Fibroblast of skin of scalp (primary cell): ENCODE measurements around the gene MAGI1.

ENCODE experiments used
- DNase-seq: peaks from one replicate; pipeline ENCODE4 v3.0.0-alpha.2; 2013

The MAGI1 gene

DNA sequence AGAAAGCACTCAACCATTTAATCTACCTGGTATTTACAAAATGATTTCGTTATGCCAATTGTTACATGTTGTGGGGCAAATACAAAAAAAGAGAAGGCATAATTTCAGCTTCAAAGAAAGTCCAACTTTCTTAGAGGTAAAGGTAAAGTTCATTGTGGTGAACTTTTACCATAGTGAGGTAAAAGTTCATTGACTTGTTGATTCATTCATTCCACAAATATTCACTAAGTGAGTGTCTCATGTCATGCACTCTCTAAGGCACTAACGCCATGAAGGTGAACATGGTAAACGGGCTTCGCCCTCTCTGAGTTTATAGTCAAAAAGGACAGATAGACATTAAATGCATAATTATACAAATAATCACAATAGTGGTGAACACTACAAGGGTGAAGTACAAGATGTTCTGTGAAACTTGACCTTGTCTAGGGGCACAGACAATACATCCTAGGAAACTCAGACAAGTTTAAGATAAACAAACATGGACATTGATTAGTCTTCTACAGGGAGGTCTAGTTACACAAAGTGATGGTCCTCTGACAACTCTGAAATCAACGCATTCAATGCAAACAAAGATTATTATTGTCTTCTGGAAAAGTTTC lies 378.6 kb downstream of the MAGI1 start:
- DNase-seq, result no peak

DNA sequence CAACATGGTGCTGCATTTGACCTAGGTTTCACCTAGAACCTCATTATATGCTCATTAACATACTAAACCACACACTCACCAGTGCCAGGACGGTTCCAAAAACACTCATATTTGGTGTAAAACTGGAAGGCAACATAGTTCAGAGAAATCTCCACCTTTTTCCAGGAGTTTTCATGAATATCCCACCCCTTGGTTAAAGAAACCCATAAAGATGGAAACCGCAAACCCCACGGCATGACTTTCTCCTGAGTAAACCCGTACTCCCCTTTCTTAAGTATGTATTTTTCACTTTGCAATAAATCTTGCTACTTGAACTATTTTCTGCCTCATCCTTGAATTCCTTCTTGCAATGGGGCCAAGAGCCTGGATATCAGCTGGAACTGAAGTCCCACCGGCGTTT lies 379.3 kb downstream of the MAGI1 start:
- no peak for DNase-seq

DNA sequence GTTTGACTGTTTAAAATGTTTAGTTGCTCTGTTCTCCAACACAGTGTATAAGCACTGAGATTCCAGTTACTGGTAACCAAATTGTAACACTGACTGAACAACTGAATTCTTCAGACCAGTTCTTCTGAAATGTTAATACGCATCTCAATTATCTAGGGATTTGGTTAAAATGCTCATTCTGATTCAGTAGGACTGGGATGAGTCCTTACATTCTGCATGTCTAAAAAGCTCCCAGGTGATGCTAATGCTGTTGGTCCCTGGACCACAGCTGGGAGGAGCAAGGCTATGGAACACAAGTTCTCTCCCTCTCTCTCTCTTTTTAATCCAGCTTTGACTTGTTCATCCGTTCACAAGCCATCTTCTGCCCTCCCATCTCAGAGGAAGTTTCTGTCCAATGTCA lies 380.3 kb downstream of the MAGI1 start:
- no peak for DNase-seq

DNA sequence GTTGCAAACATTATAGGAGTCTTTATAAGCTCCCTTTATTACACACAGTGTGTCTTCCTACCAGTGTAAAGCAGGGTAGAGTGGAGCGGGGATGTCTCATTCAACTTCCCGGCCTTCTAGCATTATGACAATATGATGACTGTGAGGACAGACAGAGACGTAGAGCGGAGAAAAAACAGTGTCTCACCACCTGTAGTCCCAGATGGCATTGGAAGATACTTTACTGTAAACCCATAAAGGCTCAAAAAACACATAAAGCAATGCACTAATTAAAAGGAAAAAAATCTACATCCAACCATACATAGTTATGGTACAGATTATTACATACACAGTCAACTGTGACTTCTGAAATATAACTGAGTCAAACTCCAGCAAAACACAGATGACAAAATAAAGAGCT lies 383.7 kb downstream of the MAGI1 start:
- DNase-seq, result no peak

DNA sequence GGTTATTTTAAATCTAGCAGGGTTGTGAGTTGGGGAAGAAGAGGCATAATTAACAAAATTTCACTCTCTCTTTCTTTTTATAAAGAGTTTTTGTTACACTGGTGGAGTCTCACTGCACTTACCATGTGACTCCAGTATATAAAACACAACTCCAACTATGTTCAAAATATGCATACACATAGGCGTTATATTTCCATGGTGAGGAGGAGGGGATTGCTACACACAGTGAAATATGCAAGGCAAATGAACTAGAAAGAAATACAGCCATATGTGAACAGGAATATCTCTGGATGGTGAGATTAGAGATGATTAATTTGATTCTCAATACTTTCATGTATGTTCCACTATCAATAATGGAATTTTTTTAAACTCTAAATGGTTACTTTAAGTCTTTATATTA lies 385.0 kb downstream of the MAGI1 start:
- DNase-seq, result no peak

DNA sequence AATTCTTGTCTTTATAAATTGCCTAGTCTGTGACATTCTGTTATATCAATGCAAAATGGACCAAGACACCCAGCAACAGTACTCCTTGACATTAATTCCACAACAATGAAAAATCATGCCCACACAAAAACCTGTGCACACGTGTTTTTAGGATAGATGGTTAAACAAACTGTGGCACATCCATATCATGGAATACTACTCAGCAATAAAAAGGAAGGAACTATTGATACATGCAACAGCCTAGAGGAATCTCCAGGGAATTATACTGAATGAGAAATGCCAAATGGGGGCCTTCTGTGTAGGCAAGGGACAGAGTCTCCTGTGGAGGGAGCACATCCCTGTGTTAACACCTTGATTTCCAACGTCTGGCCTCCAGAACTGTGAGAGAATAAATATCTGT lies 388.5 kb downstream of the MAGI1 start:
- no peak for DNase-seq

DNA sequence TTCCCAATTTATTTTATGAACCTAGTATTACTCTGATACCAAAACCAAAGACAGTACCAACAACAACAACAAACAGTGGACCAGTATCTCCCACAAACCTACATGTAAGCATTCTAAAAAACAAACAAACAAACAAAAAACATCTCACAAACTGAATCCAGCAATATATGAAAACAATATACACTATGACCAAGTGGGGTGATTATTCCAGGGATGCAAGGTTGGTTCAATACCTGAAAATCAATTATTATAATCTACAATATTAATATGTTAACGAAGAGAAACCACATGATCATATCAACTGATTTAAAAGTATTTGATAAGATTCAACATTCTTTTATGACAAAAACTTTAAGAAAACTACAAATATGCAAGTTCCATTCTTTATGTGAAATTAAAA lies 391.3 kb downstream of the MAGI1 start:
- DNase-seq, result no peak

DNA sequence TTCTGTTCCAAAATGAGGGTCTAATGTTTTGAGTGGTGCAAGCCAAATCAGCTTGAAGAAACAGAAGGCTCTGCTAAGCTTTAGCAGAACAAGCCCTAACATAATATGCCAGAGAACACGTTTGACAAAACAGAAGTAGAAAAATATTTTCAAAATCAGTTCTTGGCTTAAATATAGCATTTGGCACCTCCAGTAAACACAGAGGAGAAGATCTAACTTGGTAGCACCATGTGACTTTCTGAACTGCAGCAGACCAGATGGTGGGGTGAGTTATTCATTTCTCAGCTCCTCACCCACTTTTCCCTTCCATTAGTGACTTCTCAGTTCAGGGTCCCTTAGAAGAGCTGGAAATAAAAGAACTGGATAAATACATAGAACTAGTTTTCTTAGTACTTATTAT lies 395.8 kb downstream of the MAGI1 start:
- no peak for DNase-seq

DNA sequence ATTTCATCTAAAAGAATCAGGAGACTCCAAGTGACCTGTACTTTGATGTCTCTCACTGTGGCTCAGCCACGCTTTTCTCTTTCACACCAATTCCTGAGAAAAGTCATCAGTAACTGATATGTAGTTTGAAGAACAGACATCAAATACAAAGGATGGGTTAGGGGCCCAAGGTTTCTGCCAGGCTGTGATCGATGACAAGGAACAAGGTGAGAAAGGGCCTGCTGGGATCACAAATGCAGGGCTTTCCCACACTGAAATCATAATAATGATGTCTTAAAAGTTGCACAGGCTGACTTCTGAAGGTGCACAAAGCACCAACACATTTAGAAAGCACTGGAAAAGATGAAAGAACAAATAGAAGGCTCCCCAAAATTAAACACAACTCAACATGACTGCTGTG lies 396.9 kb downstream of the MAGI1 start:
- no peak for DNase-seq

DNA sequence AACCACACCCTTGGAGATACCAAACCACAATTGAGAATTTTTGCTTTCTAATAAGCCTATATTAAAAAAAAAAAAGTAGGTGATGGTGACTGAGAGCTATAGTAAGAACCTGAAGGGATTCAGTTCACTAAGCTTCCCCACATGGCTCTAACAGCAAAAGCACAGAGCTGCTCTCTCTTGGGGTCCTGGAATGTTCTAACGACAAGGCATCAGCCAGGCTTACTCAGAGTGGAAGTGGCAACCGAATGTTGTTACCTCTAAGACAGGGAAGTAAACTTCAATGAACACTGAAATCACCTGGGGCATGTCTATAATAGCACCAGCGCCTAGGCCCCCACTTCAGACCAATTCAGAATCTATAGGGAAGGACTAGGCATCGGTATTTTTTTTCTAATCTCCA lies 397.7 kb downstream of the MAGI1 start:
- no peak for DNase-seq

DNA sequence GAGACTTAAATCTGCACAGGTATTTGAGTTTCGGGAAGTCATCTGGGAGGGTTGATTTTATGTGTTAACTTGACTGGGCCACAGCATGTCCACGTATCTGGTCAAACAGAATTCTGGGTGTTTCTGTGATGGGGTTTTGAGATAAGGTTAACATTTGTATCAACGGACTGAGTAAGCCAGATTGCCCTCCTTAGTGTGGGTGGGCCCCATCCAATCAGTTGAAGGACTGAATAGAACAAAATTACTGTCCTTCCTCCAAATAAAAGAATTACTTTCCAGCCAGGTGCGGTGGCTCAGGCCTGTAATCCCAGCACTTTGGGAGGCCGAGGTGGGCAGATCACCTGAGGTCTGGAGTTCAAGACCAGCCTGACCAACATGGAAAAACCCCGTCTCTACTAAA lies 399.3 kb downstream of the MAGI1 start:
- DNase-seq, result no peak

DNA sequence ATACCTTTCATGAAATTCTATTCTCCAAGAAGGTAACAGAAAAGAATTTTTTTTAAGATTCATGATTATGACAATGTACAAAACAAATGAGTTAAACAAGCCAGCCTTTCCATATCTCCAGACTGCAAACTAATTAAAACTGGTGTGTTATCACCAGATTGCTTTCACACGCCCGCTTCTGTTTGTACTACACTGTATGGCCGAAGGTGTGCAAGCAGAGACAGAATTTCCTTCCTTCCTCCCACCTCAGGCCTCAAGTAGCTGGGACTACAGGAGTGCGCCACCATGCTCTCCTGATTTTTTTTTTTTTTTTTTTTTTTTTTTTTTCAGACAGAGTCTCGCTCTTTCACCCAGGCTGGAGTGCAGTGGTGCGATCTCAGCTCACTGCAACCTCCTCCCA lies 400.4 kb downstream of the MAGI1 start:
- DNase-seq, result no peak

DNA sequence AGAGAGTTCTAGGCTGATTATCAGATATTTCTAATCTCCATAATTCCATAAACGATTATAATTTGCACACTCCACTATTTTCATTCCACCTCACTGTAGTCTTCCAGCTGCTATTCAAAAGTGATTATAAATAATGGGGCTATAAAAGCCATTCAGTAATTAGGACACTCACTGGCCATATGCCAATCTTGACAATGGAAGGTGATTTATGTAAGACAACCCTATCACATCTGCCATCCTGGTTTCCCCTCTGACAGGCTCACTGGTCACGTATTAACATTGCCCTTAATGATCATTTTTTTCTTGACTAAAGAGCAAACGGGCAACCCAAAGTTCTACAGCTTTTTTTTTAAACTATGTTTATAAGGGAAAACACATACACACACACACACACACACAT lies 402.4 kb downstream of the MAGI1 start:
- DNase-seq, result no peak

DNA sequence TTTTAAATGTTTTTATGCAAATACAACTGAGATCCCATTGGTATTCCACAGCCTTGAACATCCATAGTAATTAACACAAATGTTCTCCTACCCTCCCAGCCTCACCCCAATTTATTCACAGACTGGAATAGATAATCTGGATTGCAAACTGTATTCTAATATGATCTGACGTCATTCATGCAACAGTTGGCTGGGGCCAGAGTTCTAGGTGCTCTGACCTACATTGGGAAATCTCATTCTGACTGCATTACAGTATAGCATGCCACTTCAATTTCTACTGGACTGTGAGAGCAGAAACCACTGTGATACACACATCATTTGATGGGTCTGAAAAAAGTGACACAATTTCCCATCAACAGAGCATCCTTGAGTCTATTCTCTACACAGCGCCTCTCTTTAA lies 403.1 kb downstream of the MAGI1 start:
- DNase-seq, result no peak

DNA sequence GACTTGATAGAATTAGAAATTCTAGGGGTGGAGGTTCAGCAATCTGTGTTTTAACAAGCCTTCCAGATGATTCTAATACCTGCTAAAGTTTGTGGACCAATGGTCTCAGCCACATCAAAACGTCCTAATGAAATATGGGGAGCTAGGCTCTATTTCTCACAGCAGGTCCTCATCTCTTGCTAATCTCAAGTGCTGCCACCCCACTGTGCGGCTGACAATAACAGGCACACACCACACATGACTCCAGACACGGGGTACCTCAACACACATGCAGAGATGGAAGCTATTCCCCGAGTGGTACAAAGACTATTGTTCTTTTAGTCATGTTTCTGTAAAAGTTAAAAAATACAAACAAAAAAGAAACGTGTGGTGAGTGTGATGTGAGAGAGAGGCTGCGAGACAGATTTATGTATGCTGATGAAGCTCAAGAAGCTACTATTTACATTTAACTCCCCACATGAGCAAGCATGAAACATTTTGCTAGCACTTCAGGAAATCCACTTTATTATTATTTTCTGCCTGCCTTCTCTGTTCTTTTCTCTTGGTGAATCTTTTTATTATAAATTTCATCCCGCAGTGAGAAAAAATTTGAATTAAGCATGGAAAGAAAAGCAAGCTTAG lies 405.6 kb downstream of the MAGI1 start:
- DNase-seq, result no peak

DNA sequence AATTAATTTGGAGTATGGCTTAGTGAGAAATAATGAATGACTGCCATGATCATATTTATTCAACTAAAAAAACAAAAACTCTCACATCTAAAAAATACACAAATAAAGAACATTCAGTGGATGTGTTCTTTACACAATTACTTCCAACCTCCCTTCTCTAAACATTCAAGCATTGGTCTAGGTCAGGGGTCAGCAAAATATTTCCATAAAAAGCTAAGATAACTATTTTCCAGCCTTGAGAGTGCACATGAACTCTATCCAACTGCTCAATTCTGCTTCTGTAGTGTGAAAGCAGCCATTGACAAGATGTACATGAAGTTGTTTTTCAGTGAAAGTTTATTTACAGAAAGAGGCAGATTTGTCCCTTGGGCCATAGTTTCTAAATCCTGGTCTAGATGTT lies 406.3 kb downstream of the MAGI1 start:
- DNase-seq, result no peak

DNA sequence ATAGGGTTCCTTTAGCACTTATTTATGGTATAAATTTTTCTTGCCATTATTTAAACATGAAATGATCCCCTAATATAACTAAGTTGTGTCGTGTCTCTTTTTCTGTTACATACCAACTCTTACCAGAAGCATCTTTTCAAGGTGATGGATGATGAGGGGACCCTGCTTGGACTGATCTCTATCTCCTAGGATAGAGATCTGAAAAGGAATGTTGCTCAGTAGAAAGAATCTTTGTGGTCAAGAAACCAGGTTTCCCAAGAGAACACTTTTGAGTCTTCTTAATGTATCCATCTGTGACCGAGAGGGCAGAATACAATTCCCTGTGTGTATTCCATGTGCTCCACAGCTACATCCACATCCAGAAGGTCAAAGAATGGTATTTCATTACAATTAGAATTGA lies 409.7 kb downstream of the MAGI1 start:
- DNase-seq, result no peak

DNA sequence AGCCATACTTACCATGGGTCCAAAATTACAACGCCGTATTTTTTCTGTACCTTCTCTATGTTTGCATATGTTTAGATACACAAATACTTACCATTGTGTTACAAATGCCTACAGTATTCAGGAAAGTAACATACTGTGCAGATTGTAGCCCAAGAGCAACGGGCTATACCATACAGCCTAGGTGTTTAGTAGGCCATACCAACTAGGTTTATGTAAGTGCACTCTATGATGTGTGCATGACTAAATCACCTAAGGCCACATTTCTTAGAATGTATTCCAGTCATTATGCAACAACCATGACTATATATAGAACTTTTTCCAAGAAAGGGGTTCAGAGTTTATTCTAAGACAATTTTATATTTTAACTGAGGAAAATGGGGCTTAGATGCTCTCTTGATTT lies 411.7 kb downstream of the MAGI1 start:
- no peak for DNase-seq

DNA sequence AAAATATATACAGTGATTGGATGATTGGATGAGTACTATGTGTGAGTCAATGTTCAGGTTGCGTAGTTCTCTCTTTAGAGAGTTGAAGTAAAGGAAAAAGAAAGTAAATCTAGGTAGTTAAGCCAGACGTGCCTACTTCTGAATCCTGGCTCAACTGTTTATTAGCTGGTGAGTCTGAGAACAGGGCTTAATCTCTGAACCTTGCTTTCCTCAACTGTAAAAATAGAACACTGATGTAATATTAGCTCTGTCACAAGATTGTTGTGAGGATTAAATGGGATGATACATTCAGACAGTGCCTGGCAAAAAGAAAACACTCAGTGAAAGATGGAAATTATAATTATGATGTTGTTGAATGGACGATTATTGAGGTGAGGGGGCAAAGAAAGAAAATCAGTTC lies 413.4 kb downstream of the MAGI1 start:
- DNase-seq, result no peak

DNA sequence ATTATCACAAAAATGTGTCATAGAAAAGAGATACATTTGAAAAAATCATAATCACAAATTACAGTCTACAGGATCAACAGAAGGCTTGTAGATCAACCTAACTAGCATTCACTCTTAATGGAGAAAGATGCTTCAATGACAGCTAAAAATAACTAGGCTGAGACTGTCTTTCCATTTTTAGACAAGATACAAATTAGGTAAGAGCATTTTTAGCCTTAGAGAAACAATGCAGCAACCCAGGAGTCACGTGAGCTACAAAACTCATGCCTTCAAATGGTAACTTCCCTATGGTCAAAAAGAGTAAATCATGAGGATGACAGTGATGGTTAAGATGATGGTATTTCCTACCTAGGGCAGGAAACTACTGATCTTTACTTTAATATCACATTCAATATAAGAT lies 415.4 kb downstream of the MAGI1 start:
- no peak for DNase-seq

DNA sequence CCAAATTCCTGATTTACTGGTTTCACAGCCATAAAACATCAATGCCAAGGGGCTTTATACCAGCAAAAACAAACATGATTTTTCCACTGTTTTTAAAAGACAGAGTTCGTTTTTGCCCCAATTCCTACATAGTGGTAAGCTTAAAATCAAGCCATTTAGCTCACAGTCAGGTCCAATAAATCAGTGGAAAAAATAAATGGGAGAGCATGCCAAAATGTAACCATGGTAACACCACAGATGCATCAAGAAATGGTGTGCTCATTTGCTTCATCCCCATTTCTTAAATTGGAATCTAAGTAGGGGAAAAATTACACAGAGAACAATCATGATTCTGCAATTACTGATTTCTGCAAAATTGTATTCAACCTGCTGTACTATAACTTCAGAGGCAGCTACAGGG lies 418.8 kb downstream of the MAGI1 start:
- DNase-seq, result no peak

DNA sequence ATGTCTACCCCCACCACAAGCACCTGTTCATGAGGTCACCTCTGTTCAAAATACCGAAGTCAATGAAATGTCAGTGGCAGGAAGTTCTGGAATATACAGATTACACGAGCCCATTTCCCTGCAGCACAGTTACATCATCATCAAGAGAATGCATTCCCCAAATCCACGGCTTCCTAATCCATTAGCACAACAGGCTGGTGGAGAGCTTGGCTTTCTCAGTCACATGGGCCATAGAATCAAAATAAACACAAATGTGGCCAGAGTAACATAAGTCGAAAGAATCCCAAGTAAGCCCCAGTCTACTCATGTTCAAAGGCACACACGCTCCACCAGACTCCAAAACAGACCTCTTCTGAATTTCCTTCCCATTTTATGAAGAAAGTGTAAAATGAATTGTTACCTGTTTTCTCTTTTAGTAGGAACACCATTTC lies 419.3 kb downstream of the MAGI1 start:
- DNase-seq, result peak; percentile 65

DNA sequence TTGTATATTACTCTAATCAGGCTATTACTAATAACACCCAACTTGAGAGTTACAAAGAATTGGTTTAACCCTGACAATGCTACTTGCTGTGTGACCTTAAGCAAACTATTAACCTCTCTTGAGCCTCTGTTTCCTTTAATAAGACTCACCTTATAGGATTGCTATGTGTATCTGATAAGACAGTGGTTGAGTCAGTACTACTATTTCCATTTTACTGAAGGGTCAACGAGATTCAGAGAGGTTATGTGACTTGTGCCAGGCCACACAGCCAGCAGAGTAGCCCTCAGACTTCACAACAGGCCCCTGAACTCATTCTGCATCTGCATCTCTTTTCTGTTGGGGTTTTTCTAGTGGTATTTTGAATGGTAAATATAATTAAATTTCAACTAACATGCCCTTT lies 420.1 kb downstream of the MAGI1 start:
- no peak for DNase-seq

DNA sequence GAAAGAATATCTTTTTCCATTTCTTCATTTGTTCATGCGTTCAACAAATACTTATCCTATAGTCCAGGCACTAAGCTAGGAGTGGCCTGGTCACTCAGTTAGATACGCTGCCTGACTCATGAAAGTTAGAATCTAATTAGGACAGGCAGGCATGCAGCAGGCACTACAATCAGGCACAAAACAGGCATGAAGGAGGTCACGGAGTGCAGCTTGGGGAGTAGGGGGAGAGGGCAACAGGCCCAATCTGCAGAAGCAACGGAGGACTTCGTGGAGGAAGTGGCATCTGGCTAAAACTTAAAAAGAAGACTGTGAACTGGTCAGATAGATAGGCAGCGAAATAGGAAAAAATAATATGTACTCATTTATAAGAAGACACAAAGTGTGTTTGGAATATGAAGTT lies 420.9 kb downstream of the MAGI1 start:
- DNase-seq, result no peak

DNA sequence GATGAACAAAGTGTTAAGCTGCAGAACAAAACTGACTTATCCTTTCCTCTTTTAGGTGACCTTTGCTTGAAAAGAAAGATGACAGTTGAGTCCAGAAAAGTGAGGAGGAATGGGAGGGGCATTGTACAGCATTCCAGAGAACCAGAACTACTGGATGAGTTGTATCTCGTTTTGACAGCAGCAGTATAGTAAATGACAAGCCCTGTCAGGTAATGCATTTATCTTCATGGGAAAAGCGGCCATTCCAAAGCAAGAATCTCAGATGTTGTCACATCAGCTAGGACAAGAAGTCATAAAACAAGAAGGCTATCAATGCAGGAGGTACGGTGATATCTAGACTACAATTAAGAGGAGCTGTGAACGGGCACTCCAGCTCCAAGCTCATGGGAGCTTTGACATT lies 421.5 kb downstream of the MAGI1 start:
- no peak for DNase-seq
